ENCODE measurements around the gene JAG2.

- TF ChIP-seq ZNF565 (CRISPR knock-in tag; conservative IDR thresholded peaks at IDR 0.05; ENCODE audit: low read depth), result no peak
- no peak for TF ChIP-seq TOX (CRISPR knock-in tag; IDR thresholded peaks at IDR 0.05; ENCODE audit: borderline replicate concordance)
- no peak for TF ChIP-seq ZC3H10 (CRISPR knock-in tag; IDR thresholded peaks at IDR 0.05)
- no peak for TF ChIP-seq CSDC2 (CRISPR knock-in tag; IDR thresholded peaks at IDR 0.05)
- TF ChIP-seq ZFP30 (CRISPR knock-in tag; IDR thresholded peaks at IDR 0.05), result no peak
- no peak for TF ChIP-seq SNAI2 (CRISPR knock-in tag; IDR thresholded peaks at IDR 0.05)
- TF ChIP-seq, protein P1, sequence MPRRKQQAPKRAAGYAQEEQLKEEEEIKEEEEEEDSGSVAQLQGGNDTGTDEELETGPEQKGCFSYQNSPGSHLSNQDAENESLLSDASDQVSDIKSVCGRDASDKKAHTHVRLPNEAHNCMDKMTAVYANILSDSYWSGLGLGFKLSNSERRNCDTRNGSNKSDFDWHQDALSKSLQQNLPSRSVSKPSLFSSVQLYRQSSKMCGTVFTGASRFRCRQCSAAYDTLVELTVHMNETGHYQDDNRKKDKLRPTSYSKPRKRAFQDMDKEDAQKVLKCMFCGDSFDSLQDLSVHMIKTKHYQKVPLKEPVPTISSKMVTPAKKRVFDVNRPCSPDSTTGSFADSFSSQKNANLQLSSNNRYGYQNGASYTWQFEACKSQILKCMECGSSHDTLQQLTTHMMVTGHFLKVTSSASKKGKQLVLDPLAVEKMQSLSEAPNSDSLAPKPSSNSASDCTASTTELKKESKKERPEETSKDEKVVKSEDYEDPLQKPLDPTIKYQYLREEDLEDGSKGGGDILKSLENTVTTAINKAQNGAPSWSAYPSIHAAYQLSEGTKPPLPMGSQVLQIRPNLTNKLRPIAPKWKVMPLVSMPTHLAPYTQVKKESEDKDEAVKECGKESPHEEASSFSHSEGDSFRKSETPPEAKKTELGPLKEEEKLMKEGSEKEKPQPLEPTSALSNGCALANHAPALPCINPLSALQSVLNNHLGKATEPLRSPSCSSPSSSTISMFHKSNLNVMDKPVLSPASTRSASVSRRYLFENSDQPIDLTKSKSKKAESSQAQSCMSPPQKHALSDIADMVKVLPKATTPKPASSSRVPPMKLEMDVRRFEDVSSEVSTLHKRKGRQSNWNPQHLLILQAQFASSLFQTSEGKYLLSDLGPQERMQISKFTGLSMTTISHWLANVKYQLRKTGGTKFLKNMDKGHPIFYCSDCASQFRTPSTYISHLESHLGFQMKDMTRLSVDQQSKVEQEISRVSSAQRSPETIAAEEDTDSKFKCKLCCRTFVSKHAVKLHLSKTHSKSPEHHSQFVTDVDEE (CRISPR knock-in tag; IDR thresholded peaks at IDR 0.05), result no peak
- TF ChIP-seq ARNTL (CRISPR knock-in tag; IDR thresholded peaks at IDR 0.05; ENCODE audit: borderline replicate concordance, low read depth), result no peak
- no peak for TF ChIP-seq OSR1 (CRISPR knock-in tag; IDR thresholded peaks at IDR 0.05)
- TF ChIP-seq, protein P2, sequence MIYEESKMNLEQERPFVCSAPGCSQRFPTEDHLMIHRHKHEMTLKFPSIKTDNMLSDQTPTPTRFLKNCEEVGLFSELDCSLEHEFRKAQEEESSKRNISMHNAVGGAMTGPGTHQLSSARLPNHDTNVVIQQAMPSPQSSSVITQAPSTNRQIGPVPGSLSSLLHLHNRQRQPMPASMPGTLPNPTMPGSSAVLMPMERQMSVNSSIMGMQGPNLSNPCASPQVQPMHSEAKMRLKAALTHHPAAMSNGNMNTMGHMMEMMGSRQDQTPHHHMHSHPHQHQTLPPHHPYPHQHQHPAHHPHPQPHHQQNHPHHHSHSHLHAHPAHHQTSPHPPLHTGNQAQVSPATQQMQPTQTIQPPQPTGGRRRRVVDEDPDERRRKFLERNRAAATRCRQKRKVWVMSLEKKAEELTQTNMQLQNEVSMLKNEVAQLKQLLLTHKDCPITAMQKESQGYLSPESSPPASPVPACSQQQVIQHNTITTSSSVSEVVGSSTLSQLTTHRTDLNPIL (CRISPR knock-in tag; IDR thresholded peaks at IDR 0.05; ENCODE audit: low read depth), result no peak
These were observed 15.8 kb downstream of the JAG2 start for GRCh38 chr14:105152794-105153241.
